GM12878 (cell line): Measurements from ENCODE around the gene HK2. TPM values are rescaled to one million over a fixed set of nuclear protein-coding genes. Genes with fewer than 3 reads are reported as not detected.

ENCODE experiments used
- ETV6 ChIP-seq, 2 experiments: fragments of 450-650 bp in 1 of 2; IDR thresholded peaks in 1 of 2; conservative IDR thresholded peaks in 1 of 2; 2 replicates each; pipeline ENCODE4 v1.6.1; 2014; ENCODE audit warnings: antibody characterized with exemption in 1 of 2, borderline replicate concordance in 1 of 2, low read depth in 1 of 2, mild to moderate bottlenecking in 1 of 2, moderate library complexity in 1 of 2
- HDGF ChIP-seq: fragments of 450-650 bp; IDR thresholded peaks from 2 replicates; pipeline ENCODE4 v1.6.1; 2016; ENCODE audit warnings: antibody characterized with exemption
- MYC ChIP-seq: IDR thresholded peaks from 2 replicates; pipeline ENCODE4 v1.6.1; 2011; ENCODE audit warnings: mild to moderate bottlenecking, low read length, moderate library complexity, inconsistent platforms; ENCODE audit not compliant: insufficient read depth, insufficient replicate concordance, insufficient read length, severe bottlenecking
- POU2F2 ChIP-seq: IDR thresholded peaks from 3 replicates; pipeline ENCODE4 v1.6.1; 2011; ENCODE audit warnings: low read depth, mild to moderate bottlenecking, low read length, borderline replicate concordance
- TCF12 ChIP-seq: IDR thresholded peaks from 2 replicates; pipeline ENCODE4 v1.6.1; 2011; ENCODE audit warnings: low read depth, mild to moderate bottlenecking, low read length
- TCF3 ChIP-seq: IDR thresholded peaks from 2 replicates; pipeline ENCODE4 v1.6.1; 2012; ENCODE audit warnings: low read depth, mild to moderate bottlenecking, low read length, borderline replicate concordance; ENCODE audit not compliant: insufficient read depth
- USF1 ChIP-seq: IDR thresholded peaks from 2 replicates; pipeline ENCODE4 v1.6.1; 2011; ENCODE audit warnings: borderline replicate concordance, low read depth, mild to moderate bottlenecking, moderate library complexity, mixed read lengths, low read length; ENCODE audit not compliant: insufficient read depth; ENCODE audit errors: extremely low read length
- ZBTB11 ChIP-seq: fragments of 450-650 bp; formaldehyde crosslinking; IDR thresholded peaks from 2 replicates; pipeline ENCODE4 v1.5.0; 2022; ENCODE audit warnings: mild to moderate bottlenecking, missing genetic modification characterization
- ZNF24 ChIP-seq: fragments of 450-650 bp; IDR thresholded peaks from 2 replicates; pipeline ENCODE4 v1.6.1; 2017; ENCODE audit warnings: antibody characterized with exemption, mild to moderate bottlenecking
- ZNF274 ChIP-seq: IDR thresholded peaks from one replicate; pipeline ENCODE4 v1.8.0; 2011; ENCODE audit not compliant: insufficient read length, insufficient read depth
- polyA plus RNA-seq, 11 experiments: library from polyadenylated mRNA; depleted of rRNA in 4 of 11; unstranded in 6 of 11; stranded (reverse) in 5 of 11; fragments of >200 nt; fragmentation: Nextera tagmentation in 4 of 11; fragmentation: Illumina TruSeq in 1 of 11; extraction: Ambion mirVana in 4 of 11; extraction: Trizol in 1 of 11; gene quantifications; 1 replicate in 1 of 11; 2 replicates in 10 of 11; pipeline versions ENCODE4 v1.2.1 to v1.2.3, GENCODE V29; 2011 to 2016; ENCODE audit warnings: inconsistent platforms in 2 of 11, missing spikeins in 2 of 11, low read depth in 1 of 11
- total RNA-seq, 4 experiments: library from RNA; depleted of rRNA in 3 of 4; stranded (reverse); fragments of >200 nt in 3 of 4; fragmentation: Illumina TruSeq in 1 of 4; extraction: Trizol in 1 of 4; gene quantifications; 2 replicates each; pipeline versions ENCODE4 v1.2.1 to v1.2.3, GENCODE V29; 2013 to 2021

HK2 gene
- total and polyA plus RNA-seq, 10 of the 15 experiments (the other 5 are each of a cell fraction or from before 2014, with no cell fraction given) = 5.0 to 73.1 (median 20.2) TPM

GRCh38 chr2:74935975-74936391 is 102.1 kb downstream of the HK2 start (continued):
- TF ChIP-seq TCF3 = no peak
- no peak for TF ChIP-seq HDGF
- TF ChIP-seq POU2F2 = no peak
- TF ChIP-seq MYC = no peak
- no peak for TF ChIP-seq ZNF24
- TF ChIP-seq ZBTB11 (CRISPR knock-in tag) = no peak
- no peak for TF ChIP-seq TCF12
- no peak for TF ChIP-seq ETV6 (conservative IDR thresholded peaks at IDR 0.05 in 1 of 2, IDR thresholded peaks at IDR 0.05 in 1 of 2; ENCODE audit: borderline replicate concordance in 1 of 2, low read depth in 1 of 2)
- TF ChIP-seq ZNF274 = no peak
- no peak for TF ChIP-seq USF1
